GM13977 (cell line): ENCODE data around the gene PREP.

ENCODE experiments used
- DNase-seq: peaks from one replicate; pipeline ENCODE4 v3.0.0; 2012; ENCODE audit warnings: low spot score
- in situ Hi-C: fragments of 300-500 bp; cut with MboI; formaldehyde crosslinking; loops from one replicate; pipeline ENCODE4 v1.12.0; 2022; ENCODE audit warnings: low sequenced_read_pairs, low pct_unique_long_range_greater_than_20kb, mixed read lengths, inconsistent platforms; ENCODE audit not compliant: unreplicated experiment
- TF ChIP-seq, protein P1 (sequence below): IDR thresholded peaks from 2 replicates; pipeline ENCODE4 v1.5.1; 2012; ENCODE audit warnings: mild to moderate bottlenecking, control low read depth; ENCODE audit not compliant: insufficient read depth; ENCODE audit errors: extremely low read depth, missing control alignments

The PREP gene

DNA sequence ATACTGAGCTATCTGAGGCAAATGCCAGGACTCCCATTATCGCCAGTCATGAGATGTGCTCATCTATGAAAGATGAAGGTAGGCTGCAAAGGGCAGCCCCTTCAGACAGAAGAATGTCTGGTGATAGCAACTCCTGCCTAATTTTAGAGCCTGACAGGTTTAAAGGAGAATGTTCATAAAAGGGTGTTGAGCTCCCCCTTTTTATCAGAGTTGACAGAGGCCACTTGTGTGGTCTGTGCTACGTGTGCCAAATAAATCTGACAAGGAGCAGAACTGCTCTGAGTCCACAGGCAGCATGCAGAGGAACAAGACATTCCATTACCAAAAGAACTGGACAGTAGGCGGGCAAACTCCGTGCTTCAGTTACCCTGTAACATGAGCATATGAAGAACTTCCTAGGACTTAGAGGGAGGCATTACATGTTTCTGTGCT is 101.8 kb downstream of the PREP start:
- in situ Hi-C loops, result no loop called here
- DNase-seq, result no peak
- TF ChIP-seq, protein P1, sequence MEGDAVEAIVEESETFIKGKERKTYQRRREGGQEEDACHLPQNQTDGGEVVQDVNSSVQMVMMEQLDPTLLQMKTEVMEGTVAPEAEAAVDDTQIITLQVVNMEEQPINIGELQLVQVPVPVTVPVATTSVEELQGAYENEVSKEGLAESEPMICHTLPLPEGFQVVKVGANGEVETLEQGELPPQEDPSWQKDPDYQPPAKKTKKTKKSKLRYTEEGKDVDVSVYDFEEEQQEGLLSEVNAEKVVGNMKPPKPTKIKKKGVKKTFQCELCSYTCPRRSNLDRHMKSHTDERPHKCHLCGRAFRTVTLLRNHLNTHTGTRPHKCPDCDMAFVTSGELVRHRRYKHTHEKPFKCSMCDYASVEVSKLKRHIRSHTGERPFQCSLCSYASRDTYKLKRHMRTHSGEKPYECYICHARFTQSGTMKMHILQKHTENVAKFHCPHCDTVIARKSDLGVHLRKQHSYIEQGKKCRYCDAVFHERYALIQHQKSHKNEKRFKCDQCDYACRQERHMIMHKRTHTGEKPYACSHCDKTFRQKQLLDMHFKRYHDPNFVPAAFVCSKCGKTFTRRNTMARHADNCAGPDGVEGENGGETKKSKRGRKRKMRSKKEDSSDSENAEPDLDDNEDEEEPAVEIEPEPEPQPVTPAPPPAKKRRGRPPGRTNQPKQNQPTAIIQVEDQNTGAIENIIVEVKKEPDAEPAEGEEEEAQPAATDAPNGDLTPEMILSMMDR, result no peak

DNA sequence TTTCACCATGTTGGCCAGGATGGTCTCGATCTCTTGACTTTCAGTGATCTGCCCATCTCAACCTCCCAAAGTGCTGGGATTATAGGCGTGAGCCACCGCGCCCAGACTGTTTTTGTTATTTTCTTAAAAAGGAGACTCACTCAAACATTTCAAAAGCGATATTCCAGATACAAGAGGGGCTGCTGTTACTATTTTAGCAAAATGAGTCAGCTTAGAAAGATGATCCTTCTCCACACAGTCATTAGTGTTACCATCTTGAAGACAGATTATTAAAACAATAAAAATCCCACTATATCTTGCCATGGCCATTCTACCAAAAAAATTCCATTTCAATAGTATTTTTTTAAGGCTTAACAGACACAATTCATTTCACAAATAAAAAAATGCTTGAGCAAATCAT is 102.8 kb downstream of the PREP start:
- in situ Hi-C loops, result no loop called here
- TF ChIP-seq, protein P1, result no peak
- DNase-seq, result no peak

DNA sequence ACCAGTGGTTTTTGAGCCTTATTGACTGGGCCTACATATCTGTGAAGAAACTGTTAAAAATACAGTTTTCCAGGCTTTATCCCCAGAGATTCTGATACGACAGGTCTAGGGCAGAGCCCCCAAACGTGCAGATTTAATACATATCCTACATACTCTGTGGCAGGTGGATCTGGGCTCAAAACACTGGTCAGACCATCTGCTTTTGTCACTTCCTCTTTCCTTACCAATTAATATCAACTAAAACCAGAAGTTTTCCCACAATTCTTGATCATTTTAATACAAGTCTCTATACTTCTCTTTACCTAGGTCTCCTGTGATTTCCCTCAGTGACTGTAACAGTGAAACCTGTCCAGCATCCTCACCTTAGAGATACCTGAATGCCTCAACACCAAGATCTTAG is 108.8 kb downstream of the PREP start:
- TF ChIP-seq, protein P1, result no peak
- in situ Hi-C loops, result no loop called here
- DNase-seq, result no peak

DNA sequence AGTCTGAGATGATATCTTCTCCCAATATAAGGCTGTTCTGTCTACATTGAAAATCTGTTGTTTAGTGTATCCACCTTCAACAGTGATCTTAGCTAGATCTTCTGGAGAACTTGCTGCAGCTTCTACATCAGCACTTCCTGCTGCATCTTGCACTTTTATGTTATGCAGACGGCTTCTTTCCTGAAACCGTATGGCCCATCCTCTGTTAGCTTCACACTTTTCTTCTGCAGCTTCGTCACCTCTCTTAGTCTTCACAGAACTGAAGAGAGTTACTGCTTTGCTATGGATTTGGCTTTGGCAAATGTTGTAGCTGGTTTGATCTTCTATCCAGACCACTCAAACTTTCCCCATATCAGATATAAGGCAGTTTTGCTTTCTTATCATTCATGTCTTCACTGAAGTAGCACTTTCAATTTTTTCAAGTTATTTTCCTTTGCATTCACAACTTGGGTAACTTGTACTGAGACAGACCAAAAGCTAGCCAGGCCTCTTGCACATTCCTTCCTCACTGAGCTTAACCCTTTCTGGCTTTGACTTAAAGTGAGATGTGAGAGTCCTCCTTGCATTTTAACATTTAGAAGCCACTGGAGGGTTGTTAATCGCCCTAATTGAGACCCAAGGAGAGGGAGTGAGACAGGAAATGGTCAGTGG is 110.1 kb downstream of the PREP start:
- in situ Hi-C loops, result no loop called here
- TF ChIP-seq, protein P1, result no peak

DNA sequence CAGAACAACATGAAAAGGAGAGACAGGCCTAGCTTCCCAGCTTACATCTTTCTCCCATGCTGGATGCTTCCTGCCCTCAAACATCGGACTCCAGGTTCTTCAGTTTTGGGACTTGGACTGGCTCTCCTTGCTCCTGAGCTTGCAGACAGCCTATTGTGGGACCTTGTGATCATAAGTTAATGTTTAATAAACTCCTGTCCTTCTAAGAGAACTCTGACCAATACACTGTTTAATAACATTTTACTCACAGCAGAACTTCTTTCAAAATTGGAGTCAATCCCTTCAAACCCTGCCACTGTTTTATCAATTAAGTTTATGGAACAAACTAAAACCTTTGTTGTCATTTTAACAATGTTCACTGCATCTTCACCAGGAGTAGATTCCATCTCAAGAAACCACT is 111.4 kb downstream of the PREP start:
- TF ChIP-seq, protein P1, result no peak
- in situ Hi-C loops, result no loop called here

More for the DNA sequence above, 110.1 kb downstream of the PREP start:
- no peak for DNase-seq

DNA sequence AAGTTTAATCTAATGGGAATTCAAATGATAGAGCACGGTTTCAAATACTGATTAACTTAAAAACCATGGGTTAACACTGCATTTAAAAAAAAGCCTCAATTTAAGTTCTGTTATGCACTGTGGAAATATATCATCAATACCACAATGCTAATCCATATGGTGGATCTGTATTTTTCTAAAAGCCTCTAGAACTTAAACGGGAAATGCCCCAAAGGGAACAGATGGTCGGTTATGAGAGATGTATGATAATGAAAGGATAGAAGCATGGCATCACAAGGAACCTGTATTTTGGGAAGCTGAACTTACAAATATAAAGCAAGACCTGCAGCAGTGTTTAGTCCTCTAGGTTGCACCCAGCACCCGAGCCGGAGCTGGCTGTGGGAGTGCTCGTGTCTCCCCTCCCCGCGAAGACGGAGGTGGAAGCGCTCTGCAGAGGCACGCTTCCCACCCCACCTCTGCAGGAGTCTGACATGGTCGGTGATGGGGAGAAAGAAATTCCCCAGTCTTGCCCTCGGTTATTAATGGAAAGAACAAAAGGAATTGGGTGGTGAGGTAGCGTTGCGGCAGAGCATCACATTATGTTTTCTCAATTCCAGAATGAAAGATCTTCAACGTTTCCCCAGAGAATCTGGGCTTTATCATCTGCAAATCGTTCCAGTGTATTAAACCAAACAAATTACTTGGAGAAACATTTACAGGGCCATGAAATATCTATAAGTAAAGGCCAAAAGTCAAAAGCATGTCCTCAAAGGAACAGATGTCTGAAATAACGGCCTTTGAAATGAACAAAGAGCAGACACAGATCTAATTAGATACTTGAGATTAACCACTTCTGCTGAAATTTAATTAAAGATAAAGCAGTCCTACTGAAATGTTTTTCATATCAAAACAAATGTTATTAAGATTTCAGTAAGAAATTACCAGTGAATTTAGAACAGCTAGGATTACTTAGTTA is 120.0 kb downstream of the PREP start:
- DNase-seq, result no peak
- in situ Hi-C loops, result no loop called here
- TF ChIP-seq, protein P1, result no peak

More for the DNA sequence above, 111.4 kb downstream of the PREP start:
- DNase-seq, result no peak
